ENCODE results near the gene TSHZ2. TPM values are rescaled to one million over a fixed set of nuclear protein-coding genes. Genes with fewer than 3 reads are reported as not detected.

The TSHZ2 gene
- total and polyA plus RNA-seq, 2 experiments from 2014 or later, result 1.1 to 5.2 TPM

GRCh38 chr20:52993076-52993475 is 20.9 kb downstream of the TSHZ2 start:
- Histone ChIP-seq H3K79me2 (peaks cover 3% of the 10 kb centered on the region), H3K4me3 (no peak overlapping the region), H3K9me3 (ENCODE audit: low read depth) (no peaks in the 10 kb centered on the region), H3K36me3 (replicated peaks; ENCODE audit: insufficient read depth, low read depth) (no peaks in the 10 kb centered on the region), H4K20me1 (ENCODE audit: insufficient read depth, poor library complexity, severe bottlenecking) (no peaks in the 10 kb centered on the region), H3K27me3 (no peaks in the 10 kb centered on the region), H3K27ac (peak overlapping the region; percentile 5), H2AFZ (no peak overlapping the region), H3K4me2 (peak overlapping the region; percentile 2), H3K4me1 (ENCODE audit: insufficient read depth) (peaks cover 9% of the 10 kb centered on the region), H3K9me2 (replicated peaks; ENCODE audit: insufficient read depth) (no peaks in the 10 kb centered on the region)
- DNase-seq (ENCODE audit: low spot score), result no peak
- 38% methylated on average over 3 of the region's 3 CpGs for WGBS (ENCODE audit: low lambda C conversion rate, missing lambda C conversion rate)
- no peak for TF ChIP-seq EZH2phosphoT487 (IDR thresholded peaks at IDR 0.05; ENCODE audit: low read depth, severe bottlenecking, unreplicated experiment)
- no peak for TF ChIP-seq EZH2 (IDR thresholded peaks at IDR 0.05; ENCODE audit: borderline replicate concordance)
- TF ChIP-seq CTCF (IDR thresholded peaks at IDR 0.05; ENCODE audit: poor library complexity), result no peak

- WGBS (ENCODE audit: low lambda C conversion rate, missing lambda C conversion rate), result 90% methylated on average over 10 of the region's 10 CpGs
Observed at GRCh38 chr20:52994184-52994970, 22.2 kb downstream of the TSHZ2 start.

GRCh38 chr20:52996130-52996529 is 24.0 kb downstream of the TSHZ2 start:
- no peak for DNase-seq (ENCODE audit: low spot score)
- no peaks in the 10 kb centered on the region for H3K79me2 ChIP-seq
- TF ChIP-seq EZH2phosphoT487 (IDR thresholded peaks at IDR 0.05; ENCODE audit: low read depth, severe bottlenecking, unreplicated experiment) (no peak), CTCF (IDR thresholded peaks at IDR 0.05; ENCODE audit: poor library complexity) (no peak)
- H3K36me3 ChIP-seq (replicated peaks; ENCODE audit: insufficient read depth, low read depth), result no peaks in the 10 kb centered on the region
- no peak overlapping the region for H3K4me2 ChIP-seq
- H3K27me3 ChIP-seq, result no peaks in the 10 kb centered on the region
- H2AFZ ChIP-seq, result no peak overlapping the region
- no peak overlapping the region for H3K27ac ChIP-seq
- WGBS (ENCODE audit: low lambda C conversion rate, missing lambda C conversion rate), result 96% methylated on average over 1 of the region's 1 CpG
- no peaks in the 10 kb centered on the region for H3K9me3 ChIP-seq (ENCODE audit: low read depth)
- H3K4me1 ChIP-seq (ENCODE audit: insufficient read depth), result peaks cover 10% of the 10 kb centered on the region
- no peaks in the 10 kb centered on the region for H4K20me1 ChIP-seq (ENCODE audit: insufficient read depth, poor library complexity, severe bottlenecking)
- no peak overlapping the region for H3K4me3 ChIP-seq
- no peaks in the 10 kb centered on the region for H3K9me2 ChIP-seq (replicated peaks; ENCODE audit: insufficient read depth)

More at GRCh38 chr20:52994184-52994970, 22.2 kb downstream of the TSHZ2 start:
- Histone ChIP-seq H3K79me2 (peaks cover 1% of the 10 kb centered on the region), H3K9me3 (ENCODE audit: low read depth) (no peaks in the 10 kb centered on the region), H3K27ac (no peak overlapping the region), H3K27me3 (no peaks in the 10 kb centered on the region), H3K36me3 (replicated peaks; ENCODE audit: insufficient read depth, low read depth) (no peaks in the 10 kb centered on the region), H3K4me3 (no peak overlapping the region), H3K9me2 (replicated peaks; ENCODE audit: insufficient read depth) (no peaks in the 10 kb centered on the region), H3K4me2 (no peak overlapping the region), H4K20me1 (ENCODE audit: insufficient read depth, poor library complexity, severe bottlenecking) (no peaks in the 10 kb centered on the region), H2AFZ (no peak overlapping the region), H3K4me1 (ENCODE audit: insufficient read depth) (peaks cover 9% of the 10 kb centered on the region)
- no peak for TF ChIP-seq EZH2phosphoT487 (IDR thresholded peaks at IDR 0.05; ENCODE audit: low read depth, severe bottlenecking, unreplicated experiment)
- no peak for TF ChIP-seq CTCF (IDR thresholded peaks at IDR 0.05; ENCODE audit: poor library complexity)
- no peak for TF ChIP-seq EZH2 (IDR thresholded peaks at IDR 0.05; ENCODE audit: borderline replicate concordance)
- DNase-seq (ENCODE audit: low spot score), result no peak
